GM13977 (cell line): ENCODE results near the gene TAPT1.
"Not testable (repeated sequence)": the region's sequence is repeated elsewhere in the genome, so short reads cannot be mapped to it uniquely, and the experiment has no call there.

Experiments used
- DNase-seq: peaks from one replicate; pipeline ENCODE4 v3.0.0; 2012; ENCODE audit warnings: low spot score
- in situ Hi-C: fragments of 300-500 bp; cut with MboI; formaldehyde crosslinking; loops from one replicate; pipeline ENCODE4 v1.12.0; 2022; ENCODE audit warnings: low sequenced_read_pairs, low pct_unique_long_range_greater_than_20kb, mixed read lengths, inconsistent platforms; ENCODE audit not compliant: unreplicated experiment
- TF ChIP-seq, protein P1 (sequence below): IDR thresholded peaks from 2 replicates; pipeline ENCODE4 v1.5.1; 2012; ENCODE audit warnings: mild to moderate bottlenecking, control low read depth; ENCODE audit not compliant: insufficient read depth; ENCODE audit errors: extremely low read depth, missing control alignments

The TAPT1 gene

GRCh38 chr4:16157609-16158503, 68.4 kb downstream of the TAPT1 start:
- TF ChIP-seq, protein P1, sequence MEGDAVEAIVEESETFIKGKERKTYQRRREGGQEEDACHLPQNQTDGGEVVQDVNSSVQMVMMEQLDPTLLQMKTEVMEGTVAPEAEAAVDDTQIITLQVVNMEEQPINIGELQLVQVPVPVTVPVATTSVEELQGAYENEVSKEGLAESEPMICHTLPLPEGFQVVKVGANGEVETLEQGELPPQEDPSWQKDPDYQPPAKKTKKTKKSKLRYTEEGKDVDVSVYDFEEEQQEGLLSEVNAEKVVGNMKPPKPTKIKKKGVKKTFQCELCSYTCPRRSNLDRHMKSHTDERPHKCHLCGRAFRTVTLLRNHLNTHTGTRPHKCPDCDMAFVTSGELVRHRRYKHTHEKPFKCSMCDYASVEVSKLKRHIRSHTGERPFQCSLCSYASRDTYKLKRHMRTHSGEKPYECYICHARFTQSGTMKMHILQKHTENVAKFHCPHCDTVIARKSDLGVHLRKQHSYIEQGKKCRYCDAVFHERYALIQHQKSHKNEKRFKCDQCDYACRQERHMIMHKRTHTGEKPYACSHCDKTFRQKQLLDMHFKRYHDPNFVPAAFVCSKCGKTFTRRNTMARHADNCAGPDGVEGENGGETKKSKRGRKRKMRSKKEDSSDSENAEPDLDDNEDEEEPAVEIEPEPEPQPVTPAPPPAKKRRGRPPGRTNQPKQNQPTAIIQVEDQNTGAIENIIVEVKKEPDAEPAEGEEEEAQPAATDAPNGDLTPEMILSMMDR, result no peak
- in situ Hi-C loops, result no loop called here

GRCh38 chr4:16155528-16156169, 70.6 kb downstream of the TAPT1 start:
- DNase-seq, result no peak
- TF ChIP-seq, protein P1, result no peak
- in situ Hi-C loops, result no loop called here

More at GRCh38 chr4:16157609-16158503, 68.4 kb downstream of the TAPT1 start:
- no peak for DNase-seq

- TF ChIP-seq, protein P1, result no peak
- no peak for DNase-seq
- in situ Hi-C loops, result no loop called here
These were observed 71.8 kb downstream of the TAPT1 start for GRCh38 chr4:16154451-16154850.

GRCh38 chr4:16150716-16151115, 75.6 kb downstream of the TAPT1 start:
- no peak for DNase-seq
- in situ Hi-C loops, result no loop called here
- TF ChIP-seq, protein P1, result no peak

DNA sequence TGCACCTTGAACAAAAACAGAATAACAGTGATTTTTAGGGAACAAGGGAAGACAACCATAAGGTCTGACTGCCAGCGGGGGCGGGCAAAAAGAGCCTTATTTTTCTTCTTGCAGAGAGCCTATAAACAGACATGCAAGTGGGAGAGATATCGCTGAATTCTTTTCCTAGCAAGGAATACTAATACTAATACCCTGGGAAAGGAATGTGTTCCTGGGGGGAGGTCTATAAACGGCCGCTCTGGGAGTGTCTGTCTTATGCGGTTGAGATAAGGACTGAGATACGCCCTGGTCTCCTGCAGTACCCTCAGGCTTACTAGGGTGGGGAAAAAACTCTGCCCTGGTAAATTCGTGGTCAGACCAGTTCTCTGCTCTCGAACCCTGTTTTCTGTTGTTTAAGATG, 81.4 kb downstream of the TAPT1 start:
- in situ Hi-C loops, DNase-seq: not testable (repeated sequence)

DNA sequence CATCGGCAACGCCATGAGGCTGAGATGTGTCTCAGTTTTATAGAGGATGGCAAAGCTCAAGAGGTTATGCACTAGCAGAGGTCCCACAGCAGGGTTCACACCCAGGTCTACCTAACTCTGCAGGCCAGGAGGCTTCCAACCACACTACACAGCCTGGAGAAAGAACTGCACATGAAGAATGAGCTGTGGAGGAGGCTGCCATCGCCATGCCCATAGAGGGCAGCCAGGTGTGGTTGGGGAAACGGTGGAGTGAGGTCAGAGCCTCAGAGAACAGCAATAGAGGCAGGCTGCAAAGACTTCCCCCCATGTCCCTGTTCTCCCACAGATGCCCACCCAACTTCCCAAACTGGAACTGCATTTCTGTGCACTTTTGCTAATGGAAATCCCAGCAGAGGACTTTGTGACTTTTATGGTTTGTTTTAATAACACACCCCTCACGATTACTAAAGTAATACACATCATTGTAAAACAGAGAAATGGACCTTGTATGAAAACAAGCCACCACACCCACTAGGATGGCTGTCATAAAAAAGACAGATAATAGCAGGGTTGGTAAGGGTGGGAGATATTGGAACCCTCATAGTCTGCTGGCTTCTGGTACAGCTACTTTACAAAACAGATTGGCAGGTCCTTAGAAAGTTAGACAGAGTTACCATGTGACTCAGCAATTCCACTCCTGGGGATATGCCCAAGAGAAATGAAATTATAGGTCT, 83.5 kb downstream of the TAPT1 start:
- no peak for DNase-seq
- TF ChIP-seq, protein P1, result no peak
- in situ Hi-C loops, result no loop called here
